HG03354 (cell line): ENCODE results near the gene COX6A1.
"Not testable (repeated sequence)": the region's sequence is repeated elsewhere in the genome, so short reads cannot be mapped to it uniquely, and the experiment has no call there.

Source experiments
- ATAC-seq: cut with Tn5 transposase; IDR thresholded peaks from one replicate; pipeline ENCODE4 v1.9.1; 2021; ENCODE audit warnings: mild to moderate bottlenecking; ENCODE audit not compliant: unreplicated experiment, poor library complexity, severe bottlenecking

Gene COX6A1

GRCh38 chr12:120422892-120423456 lies 14.9 kb upstream of the COX6A1 start:
- no peak for ATAC-seq

GRCh38 chr12:120425797-120426196 lies 12.1 kb upstream of the COX6A1 start:
- no peak for ATAC-seq

- no peak for ATAC-seq
Observed at GRCh38 chr12:120428597-120429229, 9.2 kb upstream of the COX6A1 start.

GRCh38 chr12:120429368-120429767 lies 8.5 kb upstream of the COX6A1 start:
- no peak for ATAC-seq

GRCh38 chr12:120432772-120433525 lies 5.0 kb upstream of the COX6A1 start:
- no peak for ATAC-seq

- ATAC-seq: peak; percentile 11
Observed at GRCh38 chr12:120438495-120439198, 734 bp downstream of the COX6A1 start.

- ATAC-seq: no peak
Observed at GRCh38 chr12:120439646-120440247, 1.8 kb downstream of the COX6A1 start.

GRCh38 chr12:120444676-120445075 lies 6.8 kb downstream of the COX6A1 start:
- ATAC-seq: no peak

GRCh38 chr12:120445911-120446843 lies 8.3 kb downstream of the COX6A1 start, which contains the start of the genes GATC and TRIAP1:
Gene GATC (plus strand): TSS chr12:120446444. CDS start chr12:120446481, 37 bp downstream.
Gene TRIAP1 (minus strand): TSS chr12:120446384. CDS start chr12:120446372, 12 bp downstream.
- ATAC-seq: peak; percentile 94

- ATAC-seq: not testable (repeated sequence)
Observed at GRCh38 chr12:120446844-120447178, 8.9 kb downstream of the COX6A1 start.

GRCh38 chr12:120447992-120448391 lies 10.1 kb downstream of the COX6A1 start:
- ATAC-seq: no peak

- ATAC-seq: not testable (repeated sequence)
Observed at GRCh38 chr12:120452524-120452923, 14.6 kb downstream of the COX6A1 start.

GRCh38 chr12:120453060-120453750 lies 15.3 kb downstream of the COX6A1 start:
- no peak for ATAC-seq

GRCh38 chr12:120453977-120454376 lies 16.1 kb downstream of the COX6A1 start:
- ATAC-seq: peak; percentile 63

GRCh38 chr12:120455302-120455701 lies 17.4 kb downstream of the COX6A1 start:
- no peak for ATAC-seq

- no peak for ATAC-seq
Observed at GRCh38 chr12:120457133-120457532, 19.2 kb downstream of the COX6A1 start.

- no peak for ATAC-seq
Observed at GRCh38 chr12:120460157-120460556, 22.2 kb downstream of the COX6A1 start.

GRCh38 chr12:120462099-120462640 lies 24.3 kb downstream of the COX6A1 start:
- no peak for ATAC-seq
